ENCODE results near the gene GGA1.
"Not testable (repeated sequence)": the region's sequence is repeated elsewhere in the genome, so short reads cannot be mapped to it uniquely, and the experiment has no call there.

The GGA1 gene

DNA sequence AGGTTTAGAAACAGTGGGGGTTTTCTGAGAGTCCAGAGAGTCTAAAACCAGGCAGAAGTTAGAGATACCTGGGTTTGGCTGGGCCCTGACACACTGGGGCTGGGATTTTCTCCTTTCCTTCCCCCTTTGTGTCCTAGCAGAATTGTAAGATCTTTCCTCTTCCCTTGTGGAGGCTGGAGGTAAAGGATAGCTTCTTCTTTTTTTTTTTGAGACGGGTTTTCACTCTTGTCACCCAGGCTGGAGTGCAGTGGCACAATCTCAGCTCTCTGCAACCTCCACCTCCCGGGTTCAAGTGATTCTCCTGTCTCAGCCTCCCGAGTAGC, 1.5 kb downstream of the GGA1 start:
- DNase-seq, result not testable (repeated sequence)

- no peak for DNase-seq
Observed at GRCh38 chr22:37610480-37611129, 2.0 kb downstream of the GGA1 start.

- no peak for DNase-seq
Observed at GRCh38 chr22:37611207-37611606, 2.6 kb downstream of the GGA1 start.

- DNase-seq, result no peak
Observed at GRCh38 chr22:37616201-37617083, 7.8 kb downstream of the GGA1 start.

DNA sequence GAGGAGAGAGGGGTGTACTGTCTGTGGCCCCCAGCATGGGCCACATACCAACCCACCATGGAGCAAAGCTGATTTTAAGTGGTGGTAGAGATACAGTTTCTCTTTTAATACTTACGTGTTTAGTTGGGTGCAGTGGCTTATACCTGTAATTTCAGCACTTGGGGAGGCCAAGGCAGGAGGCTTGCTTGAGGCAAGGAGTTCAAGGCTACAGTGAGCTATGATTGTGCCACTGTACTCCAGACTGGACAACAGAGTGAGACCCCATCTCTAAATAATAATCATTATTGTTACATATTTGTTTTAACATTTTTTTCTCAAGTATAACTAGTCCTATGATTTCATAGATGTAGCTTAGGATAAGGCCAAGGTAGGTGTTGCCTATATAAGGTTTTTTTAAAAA, 8.8 kb downstream of the GGA1 start:
- DNase-seq, result no peak

DNA sequence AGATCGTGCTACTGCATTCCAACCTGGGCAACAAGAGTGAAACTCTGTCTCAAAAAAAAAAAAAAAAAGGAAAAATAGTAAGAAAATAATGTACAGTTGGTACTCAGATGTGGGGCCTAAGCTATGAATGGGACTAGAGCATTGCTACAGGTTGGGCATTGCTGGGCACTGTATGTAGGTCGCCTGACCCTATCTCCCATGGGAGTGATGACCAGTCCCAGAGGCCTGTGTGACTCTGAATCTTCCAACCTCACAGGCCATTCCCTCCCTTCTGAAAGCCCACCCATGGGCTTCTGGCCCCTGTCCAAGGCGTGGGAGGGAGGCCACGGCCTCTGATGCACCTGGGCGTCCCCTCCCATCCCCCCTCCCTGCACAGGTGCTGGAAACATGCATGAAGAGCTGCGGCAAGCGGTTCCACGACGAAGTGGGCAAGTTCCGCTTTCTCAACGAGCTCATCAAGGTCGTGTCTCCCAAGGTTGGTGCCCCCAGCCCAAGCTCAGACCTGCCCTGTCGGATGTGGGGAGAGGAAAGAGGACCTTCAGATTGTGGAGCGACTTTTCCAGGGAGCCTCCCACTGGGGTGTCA, 9.5 kb downstream of the GGA1 start:
- DNase-seq, result no peak

GRCh38 chr22:37618674-37619073, 10.0 kb downstream of the GGA1 start:
- no peak for DNase-seq

DNA sequence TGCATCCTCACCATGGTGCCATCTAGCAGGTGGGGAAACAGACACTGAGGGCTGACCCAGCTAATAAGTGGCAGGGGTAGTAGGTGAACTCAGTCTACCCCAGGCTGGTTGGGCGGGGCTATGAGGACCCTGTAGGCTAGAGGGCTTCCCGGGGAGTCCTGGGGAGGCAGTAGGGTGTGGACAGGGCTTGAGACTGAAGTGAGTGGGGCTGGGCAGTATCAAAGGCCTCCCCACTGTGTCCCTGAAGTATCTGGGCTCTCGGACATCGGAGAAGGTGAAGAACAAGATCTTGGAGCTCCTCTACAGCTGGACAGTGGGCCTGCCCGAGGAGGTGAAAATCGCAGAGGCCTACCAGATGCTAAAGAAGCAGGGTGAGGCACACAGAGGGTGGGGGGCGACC, 11.4 kb downstream of the GGA1 start:
- DNase-seq, result no peak

DNA sequence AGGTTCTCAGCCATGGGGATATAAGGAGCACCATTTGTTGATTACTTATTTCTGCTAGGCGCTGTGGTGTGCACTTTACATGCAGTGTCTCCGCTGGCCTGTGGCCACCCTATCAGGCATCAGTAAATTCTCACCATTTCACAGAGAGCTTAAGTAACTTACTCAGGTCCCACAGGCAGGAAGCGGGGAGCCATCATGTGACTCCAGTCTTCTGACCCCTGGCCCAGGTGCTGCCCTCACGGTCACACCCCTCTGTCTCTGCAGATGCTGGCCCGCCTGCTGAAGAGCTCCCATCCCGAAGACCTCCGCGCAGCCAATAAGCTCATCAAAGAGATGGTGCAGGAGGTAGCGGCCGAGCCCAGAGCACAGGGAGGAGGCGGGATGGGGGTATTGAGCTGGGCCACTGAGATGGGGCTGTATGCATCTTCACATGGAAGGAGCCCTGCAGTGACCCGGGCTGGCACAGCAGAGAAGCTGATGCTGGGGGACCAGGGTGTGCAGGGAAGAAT, 12.8 kb downstream of the GGA1 start:
- no peak for DNase-seq

- no peak for DNase-seq
Observed at GRCh38 chr22:37623075-37624016, 14.7 kb downstream of the GGA1 start.

- DNase-seq, result no peak
Observed at GRCh38 chr22:37624017-37624365, 15.4 kb downstream of the GGA1 start.

GRCh38 chr22:37624876-37625275, 16.2 kb downstream of the GGA1 start:
- no peak for DNase-seq

DNA sequence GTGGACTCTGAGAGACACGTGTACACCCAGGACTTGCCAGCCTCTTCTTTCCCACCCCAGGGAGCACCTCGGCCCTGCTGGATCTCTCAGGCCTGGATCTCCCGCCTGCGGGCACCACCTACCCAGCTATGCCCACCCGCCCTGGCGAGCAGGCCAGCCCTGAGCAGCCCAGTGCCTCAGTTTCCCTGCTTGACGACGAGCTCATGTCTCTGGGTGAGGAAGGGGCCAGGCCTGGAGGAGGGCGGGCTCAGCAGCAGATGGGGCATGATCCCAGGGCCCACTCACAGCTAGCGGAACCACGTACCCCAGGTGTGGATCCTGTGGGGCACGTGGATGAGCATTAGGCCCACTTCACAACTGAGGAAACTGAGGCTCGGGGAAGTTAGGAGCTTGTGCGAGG, 17.1 kb downstream of the GGA1 start:
- DNase-seq, result no peak

- no peak for DNase-seq
Observed at GRCh38 chr22:37626144-37626543, 17.5 kb downstream of the GGA1 start.

GRCh38 chr22:37626556-37627075, 18.0 kb downstream of the GGA1 start:
- no peak for DNase-seq

DNA sequence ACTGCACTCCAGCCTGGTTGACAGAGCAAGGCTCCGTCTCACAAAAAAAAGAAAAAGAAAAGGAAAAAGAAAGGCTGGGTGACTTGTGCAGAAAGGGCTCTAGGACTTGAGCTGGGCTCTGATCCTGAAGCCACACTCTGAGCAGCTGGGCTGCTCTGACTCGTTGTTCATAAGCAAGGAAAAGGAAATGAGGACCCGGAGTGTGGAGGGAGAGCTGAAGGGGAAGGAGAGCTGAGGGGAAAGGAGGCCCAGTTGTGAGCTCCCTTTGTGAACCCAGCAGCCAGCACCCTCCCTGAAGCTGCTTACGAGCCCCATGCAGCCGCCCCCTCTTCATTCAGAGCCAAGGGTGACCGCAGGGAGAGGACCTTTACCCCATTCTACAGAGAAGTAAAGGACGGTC, 18.5 kb downstream of the GGA1 start:
- DNase-seq, result no peak

- DNase-seq, result no peak
Observed at GRCh38 chr22:37627545-37627944, 18.9 kb downstream of the GGA1 start.

GRCh38 chr22:37628830-37629229, 20.2 kb downstream of the GGA1 start:
- no peak for DNase-seq

DNA sequence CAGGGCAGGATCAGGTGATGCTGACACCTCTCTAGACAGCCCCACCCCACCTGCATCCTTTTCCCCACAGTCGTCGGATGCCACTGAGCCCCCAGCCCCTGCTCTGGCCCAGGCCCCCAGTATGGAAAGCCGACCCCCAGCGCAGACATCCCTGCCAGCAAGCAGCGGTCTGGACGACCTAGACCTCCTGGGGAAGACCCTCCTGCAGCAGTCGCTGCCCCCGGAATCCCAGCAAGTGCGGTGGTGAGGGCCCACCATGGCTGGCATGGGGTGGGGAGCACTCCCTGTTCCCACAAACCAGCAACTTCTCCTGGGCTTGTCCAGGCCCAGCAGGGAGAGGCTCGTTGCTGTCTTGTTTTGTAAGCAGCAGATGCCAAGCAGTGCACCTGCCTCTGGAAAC, 21.3 kb downstream of the GGA1 start:
- no peak for DNase-seq

GRCh38 chr22:37630839-37631435, 22.3 kb downstream of the GGA1 start:
- no peak for DNase-seq

- DNase-seq, result no peak
Observed at GRCh38 chr22:37631448-37632173, 23.0 kb downstream of the GGA1 start.

All from NCI-H2107 (cell line).